GM08714 (cell line): ENCODE measurements around the gene MAGI1.

Experiments
- H3K4me3 ChIP-seq: fragments of 200-500 bp; sonication (Bioruptor generic); 2 replicates; pipeline ENCODE4 v1.5.1; 2014; ENCODE audit warnings: mild to moderate bottlenecking, low read length, inconsistent platforms
- ZNF274 ChIP-seq: IDR thresholded peaks from 2 replicates; pipeline ENCODE4 v1.6.1; 2012; ENCODE audit warnings: mild to moderate bottlenecking, low read depth, low read length

MAGI1 gene

DNA sequence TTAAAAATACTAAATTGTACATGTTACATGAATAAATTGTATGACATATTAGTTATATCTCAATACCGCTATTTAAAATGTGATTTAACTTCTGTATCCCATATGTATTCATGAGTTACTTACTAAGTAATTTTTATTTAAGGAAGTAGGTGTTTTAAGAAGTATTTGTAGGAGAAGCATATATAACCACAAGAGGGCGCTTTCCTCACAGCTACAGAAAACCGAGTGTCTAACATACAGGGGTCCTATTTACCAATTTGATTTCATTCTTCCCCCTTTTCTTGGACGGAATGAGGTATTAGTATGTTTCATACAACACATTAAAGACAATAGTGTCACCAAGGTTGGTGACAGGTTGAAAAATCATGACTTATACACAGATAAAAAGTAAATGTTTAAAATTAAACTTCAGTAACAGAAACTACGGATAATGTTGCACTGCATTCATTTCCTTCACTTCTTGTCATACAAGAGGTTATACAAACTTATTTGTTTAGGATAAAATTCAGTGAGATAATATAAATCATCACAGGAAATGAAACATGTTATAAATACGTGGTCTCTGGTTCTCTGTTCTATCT is 253.6 kb downstream of the MAGI1 start:
- no peak overlapping the region for H3K4me3 ChIP-seq
- TF ChIP-seq ZNF274: no peak

DNA sequence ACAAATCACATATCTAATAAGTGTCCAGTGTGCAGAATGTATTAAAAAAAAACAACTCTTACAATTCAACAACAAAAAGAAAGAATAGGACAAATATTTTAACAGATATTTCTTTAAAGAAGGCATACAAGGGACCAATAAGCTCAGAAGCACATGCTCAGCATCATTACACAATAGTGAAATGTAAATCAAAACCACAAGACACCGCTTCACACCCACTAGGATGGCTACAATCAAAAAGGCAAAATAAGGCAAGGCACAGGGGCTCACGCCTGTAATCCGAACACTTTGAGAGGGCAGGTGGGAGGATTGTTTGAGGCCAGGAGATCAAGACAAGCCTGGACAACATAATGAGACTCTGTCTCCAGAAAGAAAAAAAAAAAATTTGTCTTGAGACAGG is 255.6 kb downstream of the MAGI1 start:
- TF ChIP-seq ZNF274: no peak
- H3K4me3 ChIP-seq: no peak overlapping the region

DNA sequence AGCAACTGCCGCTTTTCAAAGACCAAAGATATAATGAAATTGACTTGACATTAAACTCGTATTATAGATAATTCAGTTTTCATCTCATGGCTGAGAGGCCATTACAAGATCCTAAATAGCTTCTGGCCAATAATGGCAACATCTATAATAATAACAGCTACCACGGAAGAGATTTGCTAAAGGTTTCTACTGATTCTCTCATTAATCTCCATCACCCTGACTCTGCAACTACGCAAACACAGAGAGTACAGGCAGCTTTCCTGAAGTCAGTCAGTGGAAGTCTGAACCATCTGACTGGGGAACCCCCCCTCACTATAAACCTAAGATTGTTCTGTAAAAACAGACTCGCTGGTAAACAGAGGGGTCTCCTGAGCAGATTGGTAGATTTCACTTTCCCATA is 257.1 kb downstream of the MAGI1 start:
- no peak for TF ChIP-seq ZNF274
- no peak overlapping the region for H3K4me3 ChIP-seq

DNA sequence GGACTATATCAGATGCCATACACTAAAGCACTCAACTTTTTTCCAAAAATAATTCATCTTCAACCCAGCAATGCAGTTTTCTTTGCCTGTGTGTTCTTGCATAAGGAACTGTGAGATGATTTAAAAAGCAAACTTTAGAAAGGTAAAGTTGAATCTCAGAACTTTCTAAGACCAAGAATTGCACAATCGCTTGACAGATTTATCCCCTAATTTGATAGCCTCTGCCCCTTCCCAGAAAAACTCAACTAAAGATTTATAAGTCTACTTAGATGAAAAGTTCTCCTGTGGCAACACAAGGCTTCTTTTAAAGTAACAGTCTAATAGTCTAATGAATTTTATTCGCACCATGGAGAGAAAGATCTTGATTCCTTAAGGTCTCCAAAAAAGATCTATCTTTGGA is 259.3 kb downstream of the MAGI1 start:
- no peak overlapping the region for H3K4me3 ChIP-seq
- no peak for TF ChIP-seq ZNF274

DNA sequence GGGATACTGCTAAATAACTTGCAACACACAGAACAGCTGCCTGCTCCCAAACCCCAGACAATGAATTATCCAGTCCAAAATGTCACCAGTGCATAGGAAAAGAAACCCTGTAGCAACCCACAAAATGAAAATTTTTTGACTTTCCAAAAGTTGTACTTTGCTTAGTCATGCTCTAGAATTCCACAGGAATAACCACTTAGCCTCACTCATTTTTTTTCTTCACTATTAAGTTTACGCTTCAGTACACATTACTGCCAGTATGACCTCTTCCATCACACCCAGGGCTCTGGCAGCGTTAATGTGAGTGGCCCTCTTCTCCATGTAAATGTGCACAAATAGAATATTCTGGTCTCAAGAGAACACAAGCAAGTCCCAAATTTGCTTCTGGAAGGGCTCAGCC is 259.8 kb downstream of the MAGI1 start:
- TF ChIP-seq ZNF274: no peak
- no peak overlapping the region for H3K4me3 ChIP-seq

DNA sequence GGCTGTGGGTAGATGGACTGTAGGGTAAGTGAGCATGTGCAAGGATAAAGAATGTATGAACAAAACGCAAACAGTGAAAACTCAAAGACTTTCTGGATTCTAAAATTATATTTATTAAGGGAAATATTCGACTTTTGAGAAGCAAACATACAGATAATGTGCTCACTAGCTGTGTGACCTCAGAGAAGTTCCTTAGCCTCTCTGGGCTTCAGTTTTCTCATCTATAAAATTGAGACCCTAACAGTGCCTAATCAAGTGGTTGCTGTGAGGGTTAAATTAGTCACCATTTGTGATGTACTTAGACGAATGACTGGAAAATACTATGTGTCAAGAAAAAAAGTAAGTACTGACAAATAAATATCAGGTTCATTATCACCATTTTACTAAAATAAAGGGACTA is 261.7 kb downstream of the MAGI1 start:
- no peak for TF ChIP-seq ZNF274
- no peak overlapping the region for H3K4me3 ChIP-seq

DNA sequence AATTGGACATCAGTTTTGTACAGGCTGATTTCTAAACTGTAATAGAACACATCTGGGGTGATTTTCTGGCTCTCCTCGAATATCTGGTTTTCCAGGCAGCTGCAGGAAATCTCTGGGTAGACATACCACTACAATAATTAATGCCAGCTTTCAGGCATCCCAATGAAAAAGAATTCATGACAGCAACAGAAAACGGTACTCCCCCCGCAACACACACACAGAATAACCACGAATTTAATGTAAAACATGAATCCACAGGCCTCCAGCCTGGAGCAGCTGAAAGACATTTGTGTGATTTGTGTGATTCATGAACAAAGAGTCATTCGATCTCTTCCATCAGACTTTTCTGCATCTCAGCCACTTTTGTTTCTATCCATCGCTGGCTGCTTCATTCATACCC is 262.2 kb downstream of the MAGI1 start:
- no peak for TF ChIP-seq ZNF274
- H3K4me3 ChIP-seq: no peak overlapping the region

DNA sequence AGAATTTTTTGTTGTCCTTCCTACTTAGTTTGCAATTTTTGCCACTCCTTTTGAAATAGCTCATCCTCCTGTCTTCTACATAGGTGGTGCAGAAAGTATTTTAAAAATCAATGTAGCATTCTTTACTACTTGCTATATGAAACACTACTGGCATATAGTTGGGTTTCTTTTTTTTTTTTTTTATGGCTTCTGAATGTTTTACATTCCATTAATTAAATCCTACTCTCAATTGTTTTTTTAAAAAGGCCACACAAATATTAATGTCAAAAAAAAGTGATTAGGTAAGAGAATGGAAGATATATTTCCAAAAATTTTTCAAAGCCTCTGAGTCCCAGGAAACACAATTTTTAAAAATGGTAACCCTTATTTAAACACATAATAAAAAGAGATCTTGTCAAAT is 262.6 kb downstream of the MAGI1 start:
- TF ChIP-seq ZNF274: no peak
- no peak overlapping the region for H3K4me3 ChIP-seq

DNA sequence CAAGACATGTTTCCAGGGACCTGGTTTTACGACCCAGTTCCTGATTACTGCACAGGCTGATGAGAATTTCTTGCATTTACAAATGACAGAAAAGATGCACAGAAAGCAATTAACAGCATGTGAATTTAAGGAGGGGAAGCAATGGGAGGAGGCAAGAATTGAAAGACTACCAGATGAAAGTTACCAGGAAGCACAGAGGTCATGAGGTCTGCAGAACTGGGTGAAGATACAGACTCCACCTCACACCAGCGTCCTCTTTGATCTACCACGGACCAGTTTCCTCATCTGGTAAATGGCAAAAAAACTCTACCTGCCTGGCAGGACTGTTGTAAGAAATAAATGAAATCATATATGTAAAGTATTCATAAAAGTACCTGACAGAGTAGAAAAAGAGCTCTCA is 266.0 kb downstream of the MAGI1 start:
- TF ChIP-seq ZNF274: no peak
- H3K4me3 ChIP-seq: no peak overlapping the region

DNA sequence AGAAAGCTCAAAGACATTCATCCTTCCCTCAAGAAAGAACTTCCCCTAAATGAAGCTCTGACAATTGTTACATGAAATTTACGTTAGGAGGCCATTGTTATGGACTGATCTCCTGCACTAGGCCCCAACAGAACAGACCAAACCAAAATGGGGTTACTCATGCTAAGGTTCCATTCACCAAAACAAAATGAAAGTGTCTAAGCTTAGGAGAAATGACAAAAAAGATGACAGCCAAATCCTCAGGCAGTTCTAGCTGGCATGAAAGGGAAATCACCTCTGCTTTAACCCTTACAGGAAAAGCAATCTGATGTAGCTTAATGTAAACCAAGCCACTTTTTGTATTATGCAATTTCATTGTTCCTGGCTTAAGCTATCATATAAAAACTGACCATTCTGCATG is 271.2 kb downstream of the MAGI1 start:
- TF ChIP-seq ZNF274: no peak
- H3K4me3 ChIP-seq: no peak overlapping the region

DNA sequence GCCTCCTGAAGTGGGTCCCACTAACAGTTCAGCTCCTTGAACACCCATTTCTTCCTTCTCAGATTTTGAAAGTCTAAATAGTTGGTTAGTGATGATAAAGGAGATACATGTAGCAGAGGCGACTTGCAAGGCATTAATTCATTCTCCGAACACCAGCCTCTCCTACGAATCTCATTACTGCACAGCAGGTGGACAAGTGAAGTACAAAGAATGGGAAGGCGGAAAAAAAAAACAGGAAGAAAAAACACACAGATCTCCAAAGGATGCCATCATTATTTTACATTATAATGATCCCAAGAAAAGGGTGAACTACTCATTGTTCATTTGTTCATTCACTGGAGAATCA is 276.5 kb downstream of the MAGI1 start:
- TF ChIP-seq ZNF274: no peak
- H3K4me3 ChIP-seq: no peak overlapping the region

DNA sequence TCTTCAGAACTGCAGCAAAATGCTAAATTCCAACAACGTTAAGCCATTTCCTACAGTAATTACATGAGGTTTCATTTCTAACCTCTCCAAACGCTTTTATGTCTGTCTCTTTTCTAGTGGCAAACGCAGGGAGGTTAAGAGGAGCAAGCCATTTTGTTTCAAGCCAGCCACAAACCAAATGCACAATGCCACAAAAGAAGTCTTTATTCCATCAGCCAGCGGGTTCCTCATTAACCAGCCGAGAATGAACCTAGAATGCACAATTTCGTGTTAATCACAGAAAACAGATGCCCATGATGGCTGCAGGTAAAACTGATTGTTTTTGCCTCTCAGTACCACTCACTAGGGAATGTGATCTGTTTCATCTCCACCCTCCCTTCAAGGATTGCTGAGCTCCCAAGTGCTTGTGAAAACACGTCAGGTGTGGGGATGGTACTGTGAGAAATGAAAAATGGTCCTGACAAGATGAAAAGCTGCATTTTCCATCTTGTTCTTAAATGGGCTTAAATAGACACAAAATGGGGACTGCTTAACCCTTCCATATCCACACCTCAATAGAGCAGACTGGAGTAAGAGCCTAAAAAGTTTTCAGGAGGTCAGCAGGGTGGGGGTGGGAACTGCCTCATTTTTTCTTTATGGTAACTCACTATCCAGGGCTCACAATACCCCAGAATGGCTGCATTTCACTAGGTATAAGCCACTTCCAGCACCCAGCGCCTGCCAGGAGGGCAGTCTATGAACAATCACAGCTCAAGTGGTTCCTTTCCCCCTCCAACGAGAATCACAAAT is 277.1 kb downstream of the MAGI1 start:
- no peak overlapping the region for H3K4me3 ChIP-seq
- no peak for TF ChIP-seq ZNF274

DNA sequence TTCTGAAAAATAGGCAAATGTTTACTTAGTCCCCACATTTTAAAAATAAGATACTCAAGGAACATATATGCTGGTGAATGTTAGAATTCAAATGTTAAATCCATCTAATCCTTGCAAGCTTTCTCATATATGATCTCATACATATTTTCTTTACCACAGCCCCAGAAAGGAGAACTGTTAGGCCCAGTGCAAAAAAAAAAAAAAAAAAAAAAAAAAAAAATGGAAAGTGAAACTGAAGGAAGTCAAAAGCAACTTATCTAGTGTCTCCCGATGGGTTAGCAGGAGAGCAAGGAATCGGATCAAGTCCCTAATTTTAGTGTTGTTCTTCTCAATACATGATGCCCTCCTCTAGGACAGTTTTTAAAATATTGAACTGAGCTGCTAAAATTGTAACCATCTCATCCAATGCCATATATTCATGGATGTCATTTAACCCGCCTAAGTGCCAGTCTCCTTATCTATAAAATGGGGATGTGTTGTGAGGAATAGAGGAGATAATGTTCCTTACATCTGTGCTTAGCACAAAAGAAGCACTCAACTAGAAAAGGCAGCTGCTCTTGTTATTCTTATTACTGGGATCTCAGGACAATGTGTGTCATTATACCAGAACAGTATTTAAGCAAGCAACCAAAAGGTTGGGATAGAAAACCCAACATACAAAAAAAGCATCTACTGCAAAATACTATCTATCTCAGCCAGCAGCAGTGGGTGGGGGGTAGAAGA is 279.7 kb downstream of the MAGI1 start:
- no peak for TF ChIP-seq ZNF274

DNA sequence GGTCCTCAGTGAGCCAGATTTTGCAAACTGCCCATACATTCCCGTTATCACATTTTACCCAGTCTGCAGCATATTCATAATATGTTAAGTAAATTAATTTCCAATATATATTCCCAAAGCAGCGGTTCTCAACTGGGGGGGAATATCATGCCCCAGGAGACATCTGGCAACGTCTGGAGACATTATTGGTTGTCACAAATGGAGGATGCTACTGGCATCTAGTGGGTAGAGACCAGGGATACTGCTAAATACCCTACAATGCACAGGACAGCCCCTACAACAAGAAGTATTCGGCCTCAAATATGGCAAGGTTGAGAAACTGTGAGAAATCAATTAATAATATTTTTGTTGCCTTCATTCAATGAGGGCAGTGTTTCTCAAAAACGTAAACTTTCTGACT is 280.3 kb downstream of the MAGI1 start:
- H3K4me3 ChIP-seq: no peak overlapping the region
- no peak for TF ChIP-seq ZNF274

More for the DNA sequence above, 279.7 kb downstream of the MAGI1 start:
- H3K4me3 ChIP-seq: no peak overlapping the region

DNA sequence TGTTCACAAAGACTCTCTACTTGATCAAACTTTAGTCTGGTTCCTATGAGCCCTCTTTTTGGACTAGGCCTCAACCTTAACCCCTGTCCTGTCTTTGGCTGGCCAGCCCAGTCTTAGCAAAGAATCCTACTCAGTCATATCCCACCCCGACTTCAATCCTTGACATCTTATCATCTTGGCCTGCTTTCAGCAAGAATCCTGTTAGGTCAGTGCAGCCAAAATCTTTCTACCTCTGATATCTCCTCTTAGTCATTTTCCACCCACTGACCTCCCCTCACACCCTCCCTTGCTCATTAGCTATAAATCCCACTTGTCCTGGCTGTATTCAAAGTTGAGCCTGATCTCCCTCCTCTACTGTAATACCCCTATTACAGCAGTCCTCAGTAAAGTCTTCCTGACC is 286.1 kb downstream of the MAGI1 start:
- no peak overlapping the region for H3K4me3 ChIP-seq
- no peak for TF ChIP-seq ZNF274
